ENCODE results near the gene RSPH6A.

Gene RSPH6A

DNA sequence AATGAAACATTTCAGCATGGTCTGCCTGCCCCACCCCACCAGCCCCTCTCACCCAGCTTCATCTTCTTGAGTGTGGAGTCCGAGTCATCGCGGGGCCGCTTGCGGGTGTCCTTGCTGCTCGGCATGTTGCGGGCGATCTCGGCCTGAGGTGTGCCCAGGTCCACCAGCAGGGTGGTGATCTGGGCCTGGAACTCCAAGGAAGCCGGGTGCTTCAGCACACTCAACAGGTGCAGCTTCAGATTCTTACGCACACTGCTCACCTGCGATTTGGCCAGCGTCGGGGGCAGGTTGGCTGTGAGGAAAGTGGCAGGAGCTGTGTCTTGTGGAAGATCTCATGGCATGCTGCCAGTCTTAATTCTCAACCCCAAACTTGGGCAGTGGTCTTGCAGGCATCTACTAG lies 27.1 kb upstream of the RSPH6A start:
- in situ Hi-C loops (cut with HindIII; ENCODE audit: low sequenced_read_pairs): no loop called here
- no peak overlapping the region for H3K4me3 ChIP-seq (ENCODE audit: low read depth, low read length)
- no peak for TF ChIP-seq CTCF (IDR thresholded peaks at IDR 0.05; ENCODE audit: low read depth, low read length, missing control alignments)
- no peak for DNase-seq (ENCODE audit: low read depth)

DNA sequence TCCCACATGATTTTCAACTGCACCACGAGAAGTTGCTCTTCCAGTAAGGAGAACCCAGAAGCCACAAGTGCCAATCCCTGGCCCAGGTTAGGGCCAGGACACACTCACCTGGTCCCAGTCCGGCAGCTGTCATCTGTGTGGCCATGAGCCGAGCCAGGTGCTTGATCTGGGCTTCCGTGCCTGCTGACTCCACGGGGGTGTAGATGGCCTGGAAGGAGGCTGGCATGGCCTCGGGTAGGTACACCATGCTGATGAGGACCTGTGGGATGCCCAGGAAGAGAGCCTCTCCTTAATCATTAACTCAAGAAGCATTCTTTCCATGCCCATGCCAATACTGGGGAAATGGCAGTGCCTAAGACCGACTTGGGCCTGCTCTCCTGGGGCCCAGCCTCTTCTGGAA lies 19.9 kb upstream of the RSPH6A start:
- in situ Hi-C loops (cut with HindIII; ENCODE audit: low sequenced_read_pairs): no loop called here
- no peak for TF ChIP-seq CTCF (IDR thresholded peaks at IDR 0.05; ENCODE audit: low read depth, low read length, missing control alignments)
- no peak overlapping the region for H3K4me3 ChIP-seq (ENCODE audit: low read depth, low read length)
- no peak for DNase-seq (ENCODE audit: low read depth)

DNA sequence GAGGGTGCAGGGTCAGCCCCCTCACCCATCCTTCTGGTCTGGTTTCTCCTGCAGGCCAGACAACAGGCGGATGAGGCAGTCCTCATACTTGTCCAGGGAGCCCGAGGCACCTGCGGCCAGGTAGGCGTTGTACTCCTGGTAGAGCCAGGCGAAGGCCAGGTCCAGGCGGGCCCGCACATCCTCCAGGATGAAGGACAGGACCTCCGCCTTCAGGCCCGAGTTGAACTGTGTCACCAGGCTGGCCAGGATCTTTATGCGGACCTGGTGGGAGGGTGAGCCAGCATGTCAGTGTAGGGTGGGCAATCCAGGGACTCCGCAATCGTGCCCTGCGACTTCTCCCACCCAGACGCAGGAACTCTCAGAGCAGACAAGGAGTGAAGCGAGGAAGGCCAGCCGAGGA lies 13.8 kb upstream of the RSPH6A start:
- in situ Hi-C loops (cut with HindIII; ENCODE audit: low sequenced_read_pairs): no loop called here
- DNase-seq (ENCODE audit: low read depth): no peak
- H3K4me3 ChIP-seq (ENCODE audit: low read depth, low read length): no peak overlapping the region
- no peak for TF ChIP-seq CTCF (IDR thresholded peaks at IDR 0.05; ENCODE audit: low read depth, low read length, missing control alignments)

DNA sequence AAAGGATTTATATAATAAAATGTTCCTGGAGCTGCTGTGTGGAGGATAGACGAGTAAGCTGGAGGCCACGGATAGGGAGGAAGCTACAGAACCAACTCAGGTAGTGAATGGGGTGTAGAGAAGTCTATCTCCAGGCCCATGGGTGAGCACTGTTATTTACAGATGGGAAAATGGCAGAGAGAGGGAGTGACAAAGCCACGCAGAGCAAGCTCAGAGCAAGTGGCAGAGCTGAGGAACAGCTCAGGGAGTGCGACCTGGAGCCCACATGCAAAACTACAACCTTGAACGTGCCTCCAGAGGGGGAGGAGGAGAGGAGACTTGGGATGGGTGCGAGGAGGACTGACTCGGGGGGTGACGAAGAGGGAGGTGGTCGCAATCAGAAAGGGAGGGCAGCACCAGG lies 13.4 kb upstream of the RSPH6A start:
- DNase-seq (ENCODE audit: low read depth): no peak
- H3K4me3 ChIP-seq (ENCODE audit: low read depth, low read length): no peak overlapping the region
- no peak for TF ChIP-seq CTCF (IDR thresholded peaks at IDR 0.05; ENCODE audit: low read depth, low read length, missing control alignments)
- in situ Hi-C loops (cut with HindIII; ENCODE audit: low sequenced_read_pairs): no loop called here

- no peak for TF ChIP-seq CTCF (IDR thresholded peaks at IDR 0.05; ENCODE audit: low read depth, low read length, missing control alignments)
Observed at GRCh38 chr19:45827459-45828093, 12.5 kb upstream of the RSPH6A start.

DNA sequence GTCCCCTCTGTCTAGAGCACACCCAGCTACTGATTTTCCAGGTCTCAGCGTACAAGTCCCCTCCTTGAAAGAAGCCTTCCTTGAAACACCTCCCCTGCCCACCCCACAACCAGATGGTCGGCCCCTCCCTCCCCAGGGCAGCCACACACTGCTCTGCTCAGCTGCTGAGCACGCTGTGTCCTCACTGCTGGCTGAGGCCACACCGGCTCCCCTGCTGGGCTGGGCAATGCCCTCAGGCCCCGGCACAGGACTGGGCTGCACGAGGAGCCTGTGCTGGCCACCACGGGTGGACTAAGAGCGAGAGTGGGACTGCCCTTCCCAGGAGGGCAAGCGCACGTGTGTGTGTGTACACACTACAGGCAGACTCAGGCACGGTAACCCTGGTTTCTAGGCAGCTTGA lies 11.8 kb upstream of the RSPH6A start:
- in situ Hi-C loops (cut with HindIII; ENCODE audit: low sequenced_read_pairs): no loop called here
- TF ChIP-seq CTCF (IDR thresholded peaks at IDR 0.05; ENCODE audit: low read depth, low read length, missing control alignments): no peak
- no peak overlapping the region for H3K4me3 ChIP-seq (ENCODE audit: low read depth, low read length)
- no peak for DNase-seq (ENCODE audit: low read depth)

More at GRCh38 chr19:45827459-45828093, 12.5 kb upstream of the RSPH6A start:
- H3K4me3 ChIP-seq (ENCODE audit: low read depth, low read length): no peak overlapping the region
- no peak for DNase-seq (ENCODE audit: low read depth)
- in situ Hi-C loops (cut with HindIII; ENCODE audit: low sequenced_read_pairs): no loop called here
